Measurements from ENCODE around the gene ZSWIM3.
"Not testable (repeated sequence)": the region's sequence is repeated elsewhere in the genome, so short reads cannot be mapped to it uniquely, and the experiment has no call there.

ZSWIM3 gene

GRCh38 chr20:45896641-45897161 lies 39.3 kb downstream of the ZSWIM3 start:
- DNase-seq (ENCODE audit: low read depth): no peak
- no peak for TF ChIP-seq CTCF (conservative IDR thresholded peaks at IDR 0.05; ENCODE audit: low read depth, low read length)
- no peak overlapping the region for H3K4me3 ChIP-seq (ENCODE audit: low read depth, low read length)

GRCh38 chr20:45897289-45897688 lies 39.9 kb downstream of the ZSWIM3 start:
- no peak overlapping the region for H3K4me3 ChIP-seq (ENCODE audit: low read depth, low read length)

GRCh38 chr20:45897692-45898091 lies 40.3 kb downstream of the ZSWIM3 start:
- no peak for TF ChIP-seq CTCF (conservative IDR thresholded peaks at IDR 0.05; ENCODE audit: low read depth, low read length)
- DNase-seq (ENCODE audit: low read depth): no peak
- no peak overlapping the region for H3K4me3 ChIP-seq (ENCODE audit: low read depth, low read length)

More at GRCh38 chr20:45897289-45897688, 39.9 kb downstream of the ZSWIM3 start:
- TF ChIP-seq CTCF (conservative IDR thresholded peaks at IDR 0.05; ENCODE audit: low read depth, low read length): no peak
- no peak for DNase-seq (ENCODE audit: low read depth)

GRCh38 chr20:45898285-45898684 lies 40.9 kb downstream of the ZSWIM3 start:
- no peak for TF ChIP-seq CTCF (conservative IDR thresholded peaks at IDR 0.05; ENCODE audit: low read depth, low read length)
- H3K4me3 ChIP-seq (ENCODE audit: low read depth, low read length): no peak overlapping the region
- no peak for DNase-seq (ENCODE audit: low read depth)

- no peak for TF ChIP-seq CTCF (conservative IDR thresholded peaks at IDR 0.05; ENCODE audit: low read depth, low read length)
- H3K4me3 ChIP-seq (ENCODE audit: low read depth, low read length): no peak overlapping the region
- no peak for DNase-seq (ENCODE audit: low read depth)
Observed at GRCh38 chr20:45899046-45899835, 41.8 kb downstream of the ZSWIM3 start.

GRCh38 chr20:45901332-45901731 lies 43.9 kb downstream of the ZSWIM3 start:
- DNase-seq (ENCODE audit: low read depth); H3K4me3 ChIP-seq (ENCODE audit: low read depth, low read length): not testable (repeated sequence)

- TF ChIP-seq CTCF (conservative IDR thresholded peaks at IDR 0.05; ENCODE audit: low read depth, low read length): no peak
- DNase-seq (ENCODE audit: low read depth): no peak
- H3K4me3 ChIP-seq (ENCODE audit: low read depth, low read length): no peak overlapping the region
Observed at GRCh38 chr20:45902199-45902701, 44.8 kb downstream of the ZSWIM3 start.
